Caco-2 (cell line): ENCODE measurements around the gene DYNLL2. TPM values are rescaled to one million over a fixed set of nuclear protein-coding genes. Genes with fewer than 3 reads are reported as not detected.

Experiments used
- Bru-seq: library from RNA; stranded (reverse); fragments of 400-500 nt; gene quantifications from one replicate; lab custom pipeline; 2021; lab: Mats Ljungman, UMichigan
- BruChase-seq, 2 experiments: library from RNA; stranded (reverse); fragments of 400-500 nt; gene quantifications; one replicate each; lab custom pipeline; 2021; lab: Mats Ljungman, UMichigan
- BruUV-seq: library from RNA; stranded (reverse); fragments of 400-500 nt; replicated peaks from 2 replicates; lab custom pipeline; 2021; lab: Mats Ljungman, UMichigan
- CTCF ChIA-PET: fragments of 300-600 bp; sonication (Branson Sonifier 250); formaldehyde crosslinking; loops from one replicate; lab custom pipeline; 2022; ENCODE audit warnings: antibody characterized with exemption; lab: Charles Lee
- POLR2A ChIA-PET: fragments of 300-600 bp; sonication (Branson Sonifier 250); formaldehyde crosslinking; loops from one replicate; lab custom pipeline; 2022; ENCODE audit warnings: antibody characterized with exemption; lab: Charles Lee
- DNase-seq, 2 experiments: peaks; one replicate each; pipeline versions ENCODE4 v3.0.0 to v3.0.0-alpha.2; 2020 to 2022
- H3K27me3 ChIP-seq: replicated peaks from 2 replicates; pipeline ENCODE4 v1.6.0; 2011; ENCODE audit warnings: low read length; ENCODE audit not compliant: control insufficient read depth, insufficient read depth
- H3K36me3 ChIP-seq: 2 replicates; pipeline ENCODE4 v1.5.1; 2011; ENCODE audit warnings: low read length; ENCODE audit not compliant: control insufficient read depth, insufficient read depth
- H3K4me1 ChIP-seq: fragments of 250-450 bp; sonication (Bioruptor Pico); 2 replicates; pipeline ENCODE4 v1.5.1; 2020; ENCODE audit warnings: mild to moderate bottlenecking
- H3K4me3 ChIP-seq: 2 replicates; pipeline ENCODE4 v1.5.1; 2011; ENCODE audit warnings: low read depth, mild to moderate bottlenecking, control low read depth, low read length
- H3K9me3 ChIP-seq: fragments of 250-450 bp; sonication (Bioruptor Pico); 2 replicates; pipeline ENCODE4 v1.5.1; 2020; ENCODE audit warnings: mild to moderate bottlenecking, moderate library complexity
- H3K27ac Mint-ChIP-seq: one replicate; pipeline ENCODE4 v1.8.0; 2022; ENCODE audit warnings: mixed read lengths; ENCODE audit not compliant: unreplicated experiment
- H3K27me3 Mint-ChIP-seq: one replicate; pipeline ENCODE4 v1.8.0; 2022; ENCODE audit warnings: mixed read lengths; ENCODE audit not compliant: insufficient read depth, unreplicated experiment
- H3K36me3 Mint-ChIP-seq: one replicate; pipeline ENCODE4 v1.8.0; 2022; ENCODE audit warnings: mild to moderate bottlenecking, mixed read lengths; ENCODE audit not compliant: insufficient read depth, unreplicated experiment
- H3K4me1 Mint-ChIP-seq: one replicate; pipeline ENCODE4 v1.8.0; 2022; ENCODE audit warnings: low read depth, mixed read lengths; ENCODE audit not compliant: unreplicated experiment
- H3K4me3 Mint-ChIP-seq: one replicate; pipeline ENCODE4 v1.8.0; 2022; ENCODE audit warnings: mild to moderate bottlenecking, moderate library complexity, mixed read lengths; ENCODE audit not compliant: unreplicated experiment
- H3K9me3 Mint-ChIP-seq: one replicate; pipeline ENCODE4 v1.8.0; 2022; ENCODE audit warnings: mixed read lengths; ENCODE audit not compliant: unreplicated experiment
- intact Hi-C: fragments of 100-400 bp; cut with micrococcal nuclease; formaldehyde crosslinking; loops from one replicate; pipeline ENCODE4 v1.10.0; 2022; ENCODE audit not compliant: unreplicated experiment
- long read RNA-seq: library from polyadenylated mRNA; stranded (forward); transcript quantifications from one replicate; pipeline ENCODE4 v2.0.0, GENCODE V29; 2022
- total RNA-seq: library from RNA; stranded (reverse); gene quantifications from 2 replicates; pipeline ENCODE4 v1.2.3, GENCODE V29; 2022
- TF ChIP-seq, protein P1 (sequence below), 2 experiments: fragments of 200-600 bp in 1 of 2; IDR thresholded peaks; 1 replicate in 1 of 2; 2 replicates in 1 of 2; pipeline versions ENCODE4 v1.5.1 to v1.8.0; 2011 to 2022; ENCODE audit warnings: antibody characterized with exemption in 1 of 2, control low read depth in 1 of 2, inconsistent platforms in 1 of 2, low read depth in 1 of 2, low read length in 1 of 2, mild to moderate bottlenecking in 1 of 2, moderate library complexity in 1 of 2; ENCODE audit not compliant: insufficient read depth in 1 of 2, severe bottlenecking in 1 of 2, unreplicated experiment in 1 of 2

Gene DYNLL2
- total RNA-seq (67.8 and 80.6 TPM in 2 replicates), Bru-seq, nascent RNA (percentile 97 among the genes with signal in this experiment), BruChase-seq, experiment 1, labeled RNA remaining after a 2-hour chase (percentile 98 among the genes with signal in this experiment), BruChase-seq, experiment 2, labeled RNA remaining after a 6-hour chase (percentile 99 among the genes with signal in this experiment)
- long read RNA-seq, full-length matches to known transcripts, result 1 of 23 reads
- long read RNA-seq, partial matches to known transcripts, result 3 of 23 reads
- long read RNA-seq, other reads (novel, unspliced or antisense), result 19 of 23 reads

DNA sequence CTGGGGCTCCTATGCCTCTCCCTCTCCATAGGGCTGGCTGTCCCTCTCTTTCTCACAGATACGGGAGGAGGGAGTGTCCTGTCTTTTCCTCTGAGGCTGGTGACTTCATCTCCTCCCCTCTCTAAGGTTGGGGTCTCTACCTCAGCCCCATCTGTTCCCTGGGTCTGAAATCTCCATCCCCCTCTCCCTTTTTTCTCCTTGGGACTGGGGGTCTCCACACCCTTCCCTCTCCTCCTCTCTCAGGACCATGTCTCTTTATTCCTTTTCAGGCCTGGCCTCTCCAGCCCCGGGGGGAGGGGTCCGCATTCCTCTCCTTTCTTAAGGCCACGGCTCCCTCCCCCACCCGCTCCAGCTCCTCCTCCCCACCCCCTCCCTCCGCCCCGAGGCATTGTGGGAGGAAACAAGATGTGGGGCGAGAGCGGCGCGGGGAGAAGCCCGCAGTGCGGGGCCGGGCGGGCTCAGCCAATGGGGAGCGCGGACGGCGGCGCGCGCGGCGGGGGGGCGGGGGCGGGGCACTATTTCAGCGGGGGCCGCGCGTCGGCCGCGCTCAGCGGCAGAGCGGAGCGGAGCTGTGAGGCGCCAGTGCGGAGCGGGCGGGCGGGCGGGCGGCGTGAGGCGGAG lies at the start of gene DYNLL2:
Gene DYNLL2 (plus strand): TSS at position 550 of the 621 bp plus-strand sequence. CDS start 3,672 bp downstream, outside the sequence.
- Mint-ChIP-seq H3K36me3 (peaks cover 43% of the 10 kb centered on the region), H3K9me3 (no peaks in the 10 kb centered on the region), H3K4me3 (peak within 1 kb of the TSS; percentile 88), H3K4me1 (peaks cover 8% of the 10 kb centered on the region), H3K27me3 (peaks cover 3% of the 10 kb centered on the region), H3K27ac (peak within 1 kb of the TSS; percentile 88)
- DNase-seq, result peak; percentile 95 to 98
- TSS peak; percentile 94 for BruUV-seq
- Histone ChIP-seq H3K36me3 (peaks cover 3% of the 10 kb centered on the region; the same call in 1 of the 2 replicates), H3K4me3 (peak within 1 kb of the TSS; percentile 76), H3K27me3 (no peaks in the 10 kb centered on the region), H3K4me1 (peaks cover 15% of the 10 kb centered on the region), H3K9me3 (no peaks in the 10 kb centered on the region)
- TF ChIP-seq, protein P1, sequence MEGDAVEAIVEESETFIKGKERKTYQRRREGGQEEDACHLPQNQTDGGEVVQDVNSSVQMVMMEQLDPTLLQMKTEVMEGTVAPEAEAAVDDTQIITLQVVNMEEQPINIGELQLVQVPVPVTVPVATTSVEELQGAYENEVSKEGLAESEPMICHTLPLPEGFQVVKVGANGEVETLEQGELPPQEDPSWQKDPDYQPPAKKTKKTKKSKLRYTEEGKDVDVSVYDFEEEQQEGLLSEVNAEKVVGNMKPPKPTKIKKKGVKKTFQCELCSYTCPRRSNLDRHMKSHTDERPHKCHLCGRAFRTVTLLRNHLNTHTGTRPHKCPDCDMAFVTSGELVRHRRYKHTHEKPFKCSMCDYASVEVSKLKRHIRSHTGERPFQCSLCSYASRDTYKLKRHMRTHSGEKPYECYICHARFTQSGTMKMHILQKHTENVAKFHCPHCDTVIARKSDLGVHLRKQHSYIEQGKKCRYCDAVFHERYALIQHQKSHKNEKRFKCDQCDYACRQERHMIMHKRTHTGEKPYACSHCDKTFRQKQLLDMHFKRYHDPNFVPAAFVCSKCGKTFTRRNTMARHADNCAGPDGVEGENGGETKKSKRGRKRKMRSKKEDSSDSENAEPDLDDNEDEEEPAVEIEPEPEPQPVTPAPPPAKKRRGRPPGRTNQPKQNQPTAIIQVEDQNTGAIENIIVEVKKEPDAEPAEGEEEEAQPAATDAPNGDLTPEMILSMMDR (IDR thresholded peaks at IDR 0.05; ENCODE audit: insufficient read depth in 1 of 2, low read depth in 1 of 2, low read length in 1 of 2, severe bottlenecking in 1 of 2, unreplicated experiment in 1 of 2), result no peak
- ChIA-PET CTCF (interaction anchor here (0.6 to 1.2 kb wide), 8 partner anchors 34 to 415 kb away, joined by 3 to 8 read pairs (median 3); partner anchors contain the start of gene SRSF1), POLR2A (interaction anchor here (0.6 to 3.0 kb wide), 27 partner anchors 10 to 1755 kb away, joined by 3 to 59 read pairs (median 4); partner anchors contain the start of genes EPX, MRPS23, RNF43 and SRSF1)
- intact Hi-C loops, result no loop called here

DNA sequence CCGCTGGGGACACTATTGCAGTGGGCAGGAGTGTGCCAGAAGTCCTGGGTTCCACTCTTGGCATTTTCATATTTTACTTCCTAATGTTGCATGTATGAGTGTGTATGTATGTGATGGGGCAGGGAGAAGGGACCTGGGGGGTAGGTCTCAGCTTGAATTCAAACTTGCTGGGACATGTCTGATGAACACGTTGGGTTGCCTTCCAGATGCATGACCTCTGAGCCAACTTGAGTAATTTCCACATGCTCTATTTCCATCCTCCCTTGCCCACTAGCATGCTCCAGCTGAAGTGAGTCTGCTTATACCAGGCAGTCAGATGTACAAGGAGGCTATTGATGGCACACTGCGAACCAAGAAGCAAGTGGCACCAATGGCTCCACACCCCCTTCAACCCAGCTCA lies 43.2 kb upstream of the DYNLL2 start:
- TF ChIP-seq, protein P1 (IDR thresholded peaks at IDR 0.05; ENCODE audit: insufficient read depth in 1 of 2, low read depth in 1 of 2, low read length in 1 of 2, severe bottlenecking in 1 of 2, unreplicated experiment in 1 of 2), result no peak

DNA sequence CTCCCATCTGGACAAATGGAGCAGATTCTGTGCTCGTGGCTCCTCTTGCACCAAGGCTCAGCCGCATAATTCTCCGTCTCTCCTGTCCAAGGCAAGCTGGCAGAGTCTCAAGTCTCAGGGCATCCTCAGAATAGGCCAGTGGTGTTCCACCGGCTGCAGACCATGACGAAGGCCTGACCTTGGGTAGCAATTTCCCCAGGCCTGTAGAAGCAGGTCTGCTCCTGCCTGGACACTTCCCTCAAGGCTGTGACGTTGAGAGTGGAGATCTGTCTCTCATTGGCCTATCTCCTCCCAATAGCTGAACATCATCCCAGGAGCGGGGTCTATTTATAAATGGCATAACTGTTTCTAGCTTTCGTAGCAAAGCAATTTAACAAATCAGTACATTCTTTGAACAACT lies 42.8 kb upstream of the DYNLL2 start:
- TF ChIP-seq, protein P1 (IDR thresholded peaks at IDR 0.05; ENCODE audit: insufficient read depth in 1 of 2, low read depth in 1 of 2, low read length in 1 of 2, severe bottlenecking in 1 of 2, unreplicated experiment in 1 of 2), result no peak

More for the DNA sequence above, 43.2 kb upstream of the DYNLL2 start:
- Histone ChIP-seq H3K4me3 (no peak overlapping the region), H3K36me3 (no peaks in the 10 kb centered on the region), H3K4me1 (no peaks in the 10 kb centered on the region), H3K9me3 (no peaks in the 10 kb centered on the region), H3K27me3 (no peaks in the 10 kb centered on the region)
- no peak overlapping the region for H3K4me3 Mint-ChIP-seq
- H3K36me3 Mint-ChIP-seq, result no peaks in the 10 kb centered on the region
- H3K27me3 Mint-ChIP-seq, result no peaks in the 10 kb centered on the region
- no peaks in the 10 kb centered on the region for H3K4me1 Mint-ChIP-seq
- intact Hi-C loops, result no loop called here
- H3K9me3 Mint-ChIP-seq, result no peaks in the 10 kb centered on the region
- no peak for DNase-seq
- CTCF ChIA-PET, result no interaction called here
- H3K27ac Mint-ChIP-seq, result no peak overlapping the region
- BruUV-seq, result no TSS peak
- POLR2A ChIA-PET, result no interaction called here

More for the DNA sequence above, 42.8 kb upstream of the DYNLL2 start:
- no TSS peak for BruUV-seq
- Mint-ChIP-seq H3K4me1 (no peaks in the 10 kb centered on the region), H3K27ac (no peak overlapping the region), H3K9me3 (no peaks in the 10 kb centered on the region), H3K4me3 (no peak overlapping the region), H3K27me3 (no peaks in the 10 kb centered on the region), H3K36me3 (no peaks in the 10 kb centered on the region)
- no peak overlapping the region for H3K4me3 ChIP-seq
- no peak for DNase-seq
- CTCF ChIA-PET, result no interaction called here
- H3K27me3 ChIP-seq, result no peaks in the 10 kb centered on the region
- no peaks in the 10 kb centered on the region for H3K4me1 ChIP-seq
- H3K9me3 ChIP-seq, result no peaks in the 10 kb centered on the region
- H3K36me3 ChIP-seq, result no peaks in the 10 kb centered on the region
- intact Hi-C loops, result no loop called here
- POLR2A ChIA-PET, result no interaction called here
